Measurements from ENCODE around the gene STXBP6. TPM values are rescaled to one million over a fixed set of nuclear protein-coding genes. Genes with fewer than 3 reads are reported as not detected.

STXBP6 gene
- total RNA-seq, 2 experiments from 2014 or later: not detected

DNA sequence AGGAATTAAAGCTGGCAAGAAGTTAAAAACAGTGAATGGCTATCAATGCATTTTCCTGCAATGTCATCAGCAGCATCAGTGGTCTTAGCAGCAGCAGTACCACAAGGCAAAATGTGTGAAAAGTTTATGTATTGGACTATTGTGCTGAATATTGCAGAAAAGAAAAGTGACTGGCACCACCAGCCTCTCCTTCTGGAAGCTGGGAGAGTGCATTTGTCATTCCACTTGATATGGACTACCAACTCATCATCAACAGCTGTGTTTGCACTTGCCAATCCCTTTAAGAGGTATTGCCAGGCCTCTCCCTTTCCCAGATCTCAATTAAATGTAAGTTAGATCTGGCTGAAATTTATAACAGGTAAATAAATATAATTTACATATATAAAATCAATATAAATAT lies 265.0 kb downstream of the STXBP6 start:
- no peak overlapping the region for H3K27ac Mint-ChIP-seq
- H3K27me3 Mint-ChIP-seq: peaks cover 11% of the 10 kb centered on the region
- H3K36me3 Mint-ChIP-seq (ENCODE audit: low read depth): no peaks in the 10 kb centered on the region
- no peaks in the 10 kb centered on the region for H3K9me3 Mint-ChIP-seq
- DNase-seq (no peak), ATAC-seq (ENCODE audit: poor library complexity) (no peak)
- Histone ChIP-seq H3K9me3 (ENCODE audit: control insufficient read depth in 1 of 2, insufficient read depth in 1 of 2, low read length in 2 of 2) (no peaks in the 10 kb centered on the region), H3K27ac (ENCODE audit: low read depth in 1 of 2, low read length in 2 of 2) (no peak overlapping the region), H3K4me1 (ENCODE audit: insufficient read depth, low read length) (no peaks in the 10 kb centered on the region), H3K36me3 (ENCODE audit: insufficient read depth, low read length) (no peaks in the 10 kb centered on the region), H3K4me3 (ENCODE audit: low read length) (no peak overlapping the region), H3K27me3 (ENCODE audit: control insufficient read depth in 1 of 2, insufficient read depth in 2 of 2, low read length in 2 of 2) (peaks cover 0 to 3% of the 10 kb centered on the region in 2 experiments)
- ChIA-PET POLR2A (no interaction called here), CTCF (no interaction called here)
- TF ChIP-seq, protein P1, sequence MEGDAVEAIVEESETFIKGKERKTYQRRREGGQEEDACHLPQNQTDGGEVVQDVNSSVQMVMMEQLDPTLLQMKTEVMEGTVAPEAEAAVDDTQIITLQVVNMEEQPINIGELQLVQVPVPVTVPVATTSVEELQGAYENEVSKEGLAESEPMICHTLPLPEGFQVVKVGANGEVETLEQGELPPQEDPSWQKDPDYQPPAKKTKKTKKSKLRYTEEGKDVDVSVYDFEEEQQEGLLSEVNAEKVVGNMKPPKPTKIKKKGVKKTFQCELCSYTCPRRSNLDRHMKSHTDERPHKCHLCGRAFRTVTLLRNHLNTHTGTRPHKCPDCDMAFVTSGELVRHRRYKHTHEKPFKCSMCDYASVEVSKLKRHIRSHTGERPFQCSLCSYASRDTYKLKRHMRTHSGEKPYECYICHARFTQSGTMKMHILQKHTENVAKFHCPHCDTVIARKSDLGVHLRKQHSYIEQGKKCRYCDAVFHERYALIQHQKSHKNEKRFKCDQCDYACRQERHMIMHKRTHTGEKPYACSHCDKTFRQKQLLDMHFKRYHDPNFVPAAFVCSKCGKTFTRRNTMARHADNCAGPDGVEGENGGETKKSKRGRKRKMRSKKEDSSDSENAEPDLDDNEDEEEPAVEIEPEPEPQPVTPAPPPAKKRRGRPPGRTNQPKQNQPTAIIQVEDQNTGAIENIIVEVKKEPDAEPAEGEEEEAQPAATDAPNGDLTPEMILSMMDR (IDR thresholded peaks at IDR 0.05): no peak
- no peaks in the 10 kb centered on the region for H3K4me1 Mint-ChIP-seq (ENCODE audit: low read depth)
- no peak overlapping the region for H3K4me3 Mint-ChIP-seq
- intact Hi-C loops (cut with DNase I, micrococcal nuclease): no loop called here

GRCh38 chr14:24783791-24784190 lies 266.2 kb downstream of the STXBP6 start:
- peaks cover 0 to under 1% of the 10 kb centered on the region in 2 experiments for H3K27me3 ChIP-seq (ENCODE audit: control insufficient read depth in 1 of 2, insufficient read depth in 2 of 2, low read length in 2 of 2)
- no peak for DNase-seq
- Mint-ChIP-seq H3K27ac (no peak overlapping the region), H3K4me1 (ENCODE audit: low read depth) (no peaks in the 10 kb centered on the region), H3K36me3 (ENCODE audit: low read depth) (no peaks in the 10 kb centered on the region), H3K9me3 (no peaks in the 10 kb centered on the region), H3K4me3 (no peak overlapping the region), H3K27me3 (peaks cover 5% of the 10 kb centered on the region)
- no peak overlapping the region for H3K27ac ChIP-seq (ENCODE audit: low read depth in 1 of 2, low read length in 2 of 2)
- no peak overlapping the region for H3K4me3 ChIP-seq (ENCODE audit: low read length)
- ChIA-PET CTCF (no interaction called here), POLR2A (no interaction called here)
- no peak for ATAC-seq (ENCODE audit: poor library complexity)
- H3K4me1 ChIP-seq (ENCODE audit: insufficient read depth, low read length): no peaks in the 10 kb centered on the region
- TF ChIP-seq, protein P1 (IDR thresholded peaks at IDR 0.05): no peak
- intact Hi-C loops (cut with DNase I, micrococcal nuclease): no loop called here
- H3K36me3 ChIP-seq (ENCODE audit: insufficient read depth, low read length): no peaks in the 10 kb centered on the region
- H3K9me3 ChIP-seq (ENCODE audit: control insufficient read depth in 1 of 2, insufficient read depth in 1 of 2, low read length in 2 of 2): no peaks in the 10 kb centered on the region

DNA sequence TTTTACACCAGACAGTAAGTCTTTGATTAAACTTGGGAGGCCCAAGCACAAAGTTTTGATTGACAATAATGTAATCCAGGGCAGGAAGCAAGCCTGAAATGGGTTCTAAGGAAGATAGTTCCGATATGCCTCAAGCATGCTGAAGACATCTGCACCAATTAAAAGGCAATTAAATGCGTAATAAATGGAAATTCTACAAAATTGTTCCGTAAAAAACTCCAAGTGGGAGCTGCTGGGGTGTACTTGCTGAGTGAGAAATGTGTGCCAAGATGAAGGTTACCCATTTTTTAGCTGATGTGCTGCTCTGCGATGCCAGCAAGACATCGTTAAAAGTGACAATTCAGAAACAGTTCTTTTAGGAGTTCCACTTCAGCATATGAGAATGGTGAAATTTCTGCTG lies 269.7 kb downstream of the STXBP6 start:
- ChIA-PET CTCF (no interaction called here), POLR2A (no interaction called here)
- intact Hi-C loops (cut with DNase I, micrococcal nuclease): no loop called here
- H3K9me3 Mint-ChIP-seq: no peaks in the 10 kb centered on the region
- Histone ChIP-seq H3K4me3 (ENCODE audit: low read length) (no peak overlapping the region), H3K9me3 (ENCODE audit: control insufficient read depth in 1 of 2, insufficient read depth in 1 of 2, low read length in 2 of 2) (no peaks in the 10 kb centered on the region), H3K27me3 (ENCODE audit: control insufficient read depth in 1 of 2, insufficient read depth in 2 of 2, low read length in 2 of 2) (no peaks in the 10 kb centered on the region), H3K4me1 (ENCODE audit: insufficient read depth, low read length) (no peaks in the 10 kb centered on the region), H3K36me3 (ENCODE audit: insufficient read depth, low read length) (no peaks in the 10 kb centered on the region), H3K27ac (ENCODE audit: low read depth in 1 of 2, low read length in 2 of 2) (no peak overlapping the region)
- no peak overlapping the region for H3K27ac Mint-ChIP-seq
- no peaks in the 10 kb centered on the region for H3K27me3 Mint-ChIP-seq
- DNase-seq (no peak), ATAC-seq (ENCODE audit: poor library complexity) (no peak)
- TF ChIP-seq, protein P1 (IDR thresholded peaks at IDR 0.05): no peak
- H3K4me1 Mint-ChIP-seq (ENCODE audit: low read depth): no peaks in the 10 kb centered on the region
- no peak overlapping the region for H3K4me3 Mint-ChIP-seq
- H3K36me3 Mint-ChIP-seq (ENCODE audit: low read depth): no peaks in the 10 kb centered on the region

All from CD4-positive, alpha-beta T cell (primary cell).